ENCODE measurements around the gene MRPL19.

The MRPL19 gene

DNA sequence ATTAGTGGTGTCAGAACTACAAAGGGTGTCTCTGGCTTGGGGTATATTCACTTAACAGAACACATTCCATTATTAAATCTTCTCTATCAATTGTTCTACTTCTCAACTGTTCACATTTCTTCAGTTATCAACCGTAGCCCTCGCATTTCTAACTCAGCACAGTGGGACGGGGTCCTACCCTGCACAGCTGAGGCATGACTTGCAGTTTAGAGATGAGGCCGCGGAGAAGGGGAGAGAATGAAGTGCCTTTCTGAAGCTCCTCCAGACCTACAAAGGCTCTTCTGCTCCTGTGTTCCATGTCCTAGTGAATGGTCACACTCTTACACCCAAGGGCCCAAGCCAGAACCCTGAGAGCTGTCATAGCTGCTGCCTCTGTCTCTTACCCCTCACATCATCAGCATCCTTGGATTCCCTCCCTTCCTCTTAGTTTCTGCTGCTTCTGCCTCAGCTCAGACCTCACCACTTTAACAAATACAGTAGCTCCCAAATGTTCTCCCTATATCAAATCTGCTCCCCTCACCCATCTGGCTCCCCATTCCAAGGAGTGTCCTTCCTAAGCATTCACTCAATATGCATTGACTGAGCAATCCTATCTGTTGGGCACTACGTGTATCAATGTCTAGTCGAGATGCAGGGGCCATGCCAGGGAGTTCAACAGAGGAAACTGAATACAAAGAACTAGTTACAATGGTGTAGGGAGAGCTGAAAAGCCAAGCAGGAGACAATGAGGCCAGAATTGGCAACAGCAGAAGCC lies 34.3 kb upstream of the MRPL19 start:
- H3K4me3 ChIP-seq (IDR thresholded peaks at IDR 0.05; ENCODE audit: insufficient read depth, low read depth, low read length), result no peak overlapping the region
- no peaks in the 10 kb centered on the region for H4K20me1 ChIP-seq (ENCODE audit: insufficient read depth)
- H3K4me1 ChIP-seq (ENCODE audit: low read depth, poor library complexity, severe bottlenecking), result no peaks in the 10 kb centered on the region
- no peaks in the 10 kb centered on the region for H3K79me2 ChIP-seq (ENCODE audit: insufficient read depth, low read depth)
- H2AFZ ChIP-seq (ENCODE audit: low read depth), result no peak overlapping the region
- no peaks in the 10 kb centered on the region for H3K27me3 ChIP-seq (ENCODE audit: insufficient read depth, low read depth)
- H3K27ac ChIP-seq, result no peak overlapping the region
- TF ChIP-seq, protein P1, sequence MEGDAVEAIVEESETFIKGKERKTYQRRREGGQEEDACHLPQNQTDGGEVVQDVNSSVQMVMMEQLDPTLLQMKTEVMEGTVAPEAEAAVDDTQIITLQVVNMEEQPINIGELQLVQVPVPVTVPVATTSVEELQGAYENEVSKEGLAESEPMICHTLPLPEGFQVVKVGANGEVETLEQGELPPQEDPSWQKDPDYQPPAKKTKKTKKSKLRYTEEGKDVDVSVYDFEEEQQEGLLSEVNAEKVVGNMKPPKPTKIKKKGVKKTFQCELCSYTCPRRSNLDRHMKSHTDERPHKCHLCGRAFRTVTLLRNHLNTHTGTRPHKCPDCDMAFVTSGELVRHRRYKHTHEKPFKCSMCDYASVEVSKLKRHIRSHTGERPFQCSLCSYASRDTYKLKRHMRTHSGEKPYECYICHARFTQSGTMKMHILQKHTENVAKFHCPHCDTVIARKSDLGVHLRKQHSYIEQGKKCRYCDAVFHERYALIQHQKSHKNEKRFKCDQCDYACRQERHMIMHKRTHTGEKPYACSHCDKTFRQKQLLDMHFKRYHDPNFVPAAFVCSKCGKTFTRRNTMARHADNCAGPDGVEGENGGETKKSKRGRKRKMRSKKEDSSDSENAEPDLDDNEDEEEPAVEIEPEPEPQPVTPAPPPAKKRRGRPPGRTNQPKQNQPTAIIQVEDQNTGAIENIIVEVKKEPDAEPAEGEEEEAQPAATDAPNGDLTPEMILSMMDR (conservative IDR thresholded peaks at IDR 0.05; ENCODE audit: low read depth, low read length), result no peak
- no peak overlapping the region for H3K4me2 ChIP-seq
- H3K9ac ChIP-seq, result no peak overlapping the region
- no peaks in the 10 kb centered on the region for H3K36me3 ChIP-seq (ENCODE audit: insufficient read depth)

DNA sequence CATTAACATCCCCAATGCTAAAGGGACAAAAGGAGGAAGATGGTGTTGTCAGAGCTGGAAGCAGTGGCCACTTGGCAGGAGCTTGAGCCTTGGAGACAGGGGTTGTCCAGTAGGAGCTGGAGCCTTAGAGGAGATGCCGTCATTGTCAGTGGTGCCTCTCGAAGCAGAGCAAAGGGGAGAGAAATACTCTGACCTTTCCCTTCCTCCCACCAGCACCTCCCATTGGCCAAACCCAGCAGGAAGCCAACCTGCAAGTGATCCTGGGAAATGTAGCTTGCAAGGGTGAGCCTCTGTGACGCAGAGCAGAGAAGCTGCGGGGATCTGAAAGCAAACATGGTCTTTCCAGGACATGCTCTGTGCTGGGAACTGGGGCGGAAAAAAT lies 33.7 kb upstream of the MRPL19 start:
- Histone ChIP-seq H3K36me3 (ENCODE audit: insufficient read depth) (no peaks in the 10 kb centered on the region), H3K4me3 (IDR thresholded peaks at IDR 0.05; ENCODE audit: insufficient read depth, low read depth, low read length) (no peak overlapping the region), H3K27ac (no peak overlapping the region), H3K4me2 (no peak overlapping the region), H3K9ac (no peak overlapping the region), H4K20me1 (ENCODE audit: insufficient read depth) (no peaks in the 10 kb centered on the region), H3K27me3 (ENCODE audit: insufficient read depth, low read depth) (no peaks in the 10 kb centered on the region), H3K4me1 (ENCODE audit: low read depth, poor library complexity, severe bottlenecking) (no peaks in the 10 kb centered on the region), H3K79me2 (ENCODE audit: insufficient read depth, low read depth) (no peaks in the 10 kb centered on the region), H2AFZ (ENCODE audit: low read depth) (no peak overlapping the region)
- TF ChIP-seq, protein P1 (conservative IDR thresholded peaks at IDR 0.05; ENCODE audit: low read depth, low read length), result no peak

DNA sequence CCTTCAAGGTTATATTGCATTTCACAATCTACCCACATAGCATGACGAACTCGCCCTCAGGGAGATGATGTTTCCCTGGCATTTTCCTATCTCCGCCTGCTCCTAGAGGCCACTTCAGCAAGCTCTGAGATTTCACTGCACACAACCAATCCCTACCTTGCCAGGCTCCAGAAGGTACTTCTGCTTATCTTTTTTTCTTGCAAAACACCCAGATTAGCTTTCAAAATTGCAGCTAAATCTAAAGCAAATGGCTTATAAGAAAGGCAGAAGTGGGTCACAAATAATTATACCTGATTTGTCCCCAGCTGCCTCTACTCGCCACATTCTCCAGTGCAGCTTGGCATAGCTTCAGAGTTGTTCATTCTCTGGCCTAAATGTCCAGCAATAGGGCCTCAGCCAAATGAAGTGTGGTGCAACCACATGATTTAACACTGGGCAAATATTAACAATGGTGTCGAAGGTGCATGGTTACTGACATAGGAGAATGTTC lies 32.4 kb upstream of the MRPL19 start:
- Histone ChIP-seq H3K36me3 (ENCODE audit: insufficient read depth) (no peaks in the 10 kb centered on the region), H3K4me2 (no peak overlapping the region), H3K9ac (no peak overlapping the region), H2AFZ (ENCODE audit: low read depth) (no peak overlapping the region), H3K27me3 (ENCODE audit: insufficient read depth, low read depth) (no peaks in the 10 kb centered on the region), H3K4me3 (IDR thresholded peaks at IDR 0.05; ENCODE audit: insufficient read depth, low read depth, low read length) (no peak overlapping the region), H3K27ac (no peak overlapping the region), H4K20me1 (ENCODE audit: insufficient read depth) (no peaks in the 10 kb centered on the region), H3K4me1 (ENCODE audit: low read depth, poor library complexity, severe bottlenecking) (no peaks in the 10 kb centered on the region), H3K79me2 (ENCODE audit: insufficient read depth, low read depth) (no peaks in the 10 kb centered on the region)
- TF ChIP-seq, protein P1 (conservative IDR thresholded peaks at IDR 0.05; ENCODE audit: low read depth, low read length), result no peak

DNA sequence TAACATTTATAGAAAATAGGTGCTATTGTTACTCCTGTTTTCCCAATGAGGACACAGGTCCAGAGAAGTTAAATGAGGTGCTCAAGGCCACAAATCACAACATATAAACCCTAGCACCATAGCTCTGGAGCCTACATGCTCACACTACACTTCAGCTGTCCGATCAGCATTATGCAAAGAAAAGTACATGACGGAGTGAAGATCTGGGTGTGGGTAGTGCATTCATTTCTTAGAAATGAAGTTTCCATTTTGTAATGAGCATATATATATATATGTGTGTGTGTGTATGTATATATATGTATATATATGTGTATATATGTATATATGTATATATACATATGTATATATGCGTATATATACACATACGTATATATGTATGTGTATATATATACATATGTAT lies 30.2 kb upstream of the MRPL19 start:
- Histone ChIP-seq H3K4me3 (IDR thresholded peaks at IDR 0.05; ENCODE audit: insufficient read depth, low read depth, low read length) (no peak overlapping the region), H2AFZ (ENCODE audit: low read depth) (no peak overlapping the region), H3K4me1 (ENCODE audit: low read depth, poor library complexity, severe bottlenecking) (no peaks in the 10 kb centered on the region), H4K20me1 (ENCODE audit: insufficient read depth) (no peaks in the 10 kb centered on the region), H3K4me2 (no peak overlapping the region), H3K9ac (no peak overlapping the region), H3K27me3 (ENCODE audit: insufficient read depth, low read depth) (no peaks in the 10 kb centered on the region), H3K27ac (no peak overlapping the region), H3K79me2 (ENCODE audit: insufficient read depth, low read depth) (no peaks in the 10 kb centered on the region), H3K36me3 (ENCODE audit: insufficient read depth) (no peaks in the 10 kb centered on the region)
- TF ChIP-seq, protein P1 (conservative IDR thresholded peaks at IDR 0.05; ENCODE audit: low read depth, low read length), result no peak
